GM12801 (cell line): ENCODE measurements around the gene YKT6.

Experiments
- CTCF ChIP-seq: IDR thresholded peaks from one replicate; pipeline ENCODE4 v1.5.1; 2011; ENCODE audit warnings: control low read depth; ENCODE audit not compliant: insufficient read length; ENCODE audit errors: extremely low read depth

YKT6 gene

GRCh38 chr7:44213206-44213876, 12.6 kb downstream of the YKT6 start:
- TF ChIP-seq CTCF: no peak

DNA sequence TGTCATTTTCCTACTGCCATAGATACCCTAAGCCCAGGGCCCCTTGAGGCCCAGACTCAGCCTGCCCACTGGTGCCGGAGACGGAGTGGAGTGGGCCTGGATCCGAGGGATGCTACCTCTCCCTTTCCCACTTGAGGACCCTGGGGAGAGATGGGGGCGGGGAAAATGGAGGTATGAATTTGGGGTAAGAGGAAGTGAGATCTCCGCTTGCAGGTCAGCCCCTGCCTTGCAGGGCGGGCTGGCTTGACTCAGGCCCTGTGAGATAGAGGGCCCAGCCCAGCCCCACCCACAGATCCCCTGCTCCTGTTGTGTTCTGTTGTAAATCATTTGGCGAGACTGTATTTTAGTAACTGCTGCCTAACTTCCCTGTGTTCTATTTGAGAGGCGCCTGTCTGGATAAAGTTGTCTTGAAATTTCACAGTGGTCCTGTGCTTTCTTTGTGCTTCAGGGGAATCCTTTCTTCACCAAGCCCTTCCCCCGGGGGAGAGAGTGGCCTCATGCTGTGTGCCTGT, 13.2 kb downstream of the YKT6 start:
- no peak for TF ChIP-seq CTCF

DNA sequence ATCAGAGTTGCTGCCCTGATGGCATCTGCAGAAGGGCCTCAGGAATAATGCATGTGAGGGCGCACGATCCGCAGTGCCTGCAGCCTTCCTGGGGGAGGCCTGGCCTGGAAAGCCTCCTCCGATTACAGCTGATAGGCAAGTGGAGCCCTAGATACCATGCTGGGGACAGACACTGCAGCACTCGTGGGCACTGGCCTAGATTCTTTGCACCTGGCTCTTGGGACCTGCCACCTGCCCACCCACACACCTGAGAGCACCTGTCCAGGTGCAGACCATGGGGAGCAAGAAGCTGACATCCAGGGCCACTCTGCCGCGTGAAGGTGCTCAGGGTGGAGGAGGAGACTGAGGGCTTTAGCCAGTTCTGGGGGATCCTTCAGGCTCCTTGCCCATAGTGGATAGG, 14.8 kb downstream of the YKT6 start:
- no peak for TF ChIP-seq CTCF

DNA sequence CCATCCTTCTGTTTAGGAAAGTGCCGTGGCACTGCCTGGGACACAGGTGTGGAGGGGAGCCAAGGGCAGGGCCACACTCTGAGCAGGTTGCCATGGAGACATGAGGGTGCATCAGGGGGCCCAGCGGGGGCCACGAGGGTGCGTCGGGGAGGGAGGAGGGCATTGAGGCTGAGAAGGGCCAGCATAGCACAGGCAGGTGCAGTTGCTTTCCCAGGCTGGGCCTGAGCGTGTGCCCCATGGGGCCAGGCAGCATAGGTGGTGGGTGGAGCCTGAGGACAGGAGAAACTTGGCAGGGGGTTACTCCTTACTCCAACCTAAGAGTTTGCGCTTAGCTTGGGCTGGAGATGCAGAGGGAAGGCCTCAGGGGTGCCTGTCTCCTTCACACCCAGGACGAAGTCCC, 15.2 kb downstream of the YKT6 start:
- TF ChIP-seq CTCF: no peak

DNA sequence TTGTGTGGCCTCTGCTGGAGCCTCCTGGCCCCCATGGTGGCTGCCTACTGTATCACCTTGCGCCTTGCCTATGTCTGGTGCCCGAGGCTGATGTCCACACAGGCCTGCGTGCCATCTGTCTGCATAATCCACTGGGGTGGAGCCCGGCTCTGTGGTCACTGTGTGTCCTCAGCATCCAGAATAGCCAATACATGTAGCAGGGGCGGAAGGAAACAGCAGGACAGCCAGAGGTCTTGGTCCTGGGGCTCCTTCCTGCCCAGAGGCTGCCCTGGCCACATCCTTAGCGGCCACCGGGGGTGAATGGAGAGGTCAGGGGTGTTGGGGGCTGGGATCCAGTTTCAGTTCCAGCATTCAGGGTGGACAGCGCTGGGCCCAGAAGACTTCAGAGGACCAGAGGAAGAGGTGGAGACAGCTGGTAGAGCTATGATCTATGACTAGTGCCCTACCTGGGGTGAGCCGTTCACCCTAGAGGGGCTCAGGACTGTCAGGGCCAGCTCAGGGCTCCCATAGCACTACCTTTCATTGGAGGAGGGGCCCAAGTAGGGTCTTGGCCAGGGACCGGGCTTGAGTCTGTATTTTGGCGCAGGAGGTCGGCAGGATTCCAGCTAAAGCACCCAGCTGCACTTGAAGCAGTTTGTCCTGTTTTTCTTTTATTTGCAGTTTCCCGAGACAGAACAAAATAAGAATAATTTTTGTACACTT, 15.9 kb downstream of the YKT6 start:
- no peak for TF ChIP-seq CTCF

DNA sequence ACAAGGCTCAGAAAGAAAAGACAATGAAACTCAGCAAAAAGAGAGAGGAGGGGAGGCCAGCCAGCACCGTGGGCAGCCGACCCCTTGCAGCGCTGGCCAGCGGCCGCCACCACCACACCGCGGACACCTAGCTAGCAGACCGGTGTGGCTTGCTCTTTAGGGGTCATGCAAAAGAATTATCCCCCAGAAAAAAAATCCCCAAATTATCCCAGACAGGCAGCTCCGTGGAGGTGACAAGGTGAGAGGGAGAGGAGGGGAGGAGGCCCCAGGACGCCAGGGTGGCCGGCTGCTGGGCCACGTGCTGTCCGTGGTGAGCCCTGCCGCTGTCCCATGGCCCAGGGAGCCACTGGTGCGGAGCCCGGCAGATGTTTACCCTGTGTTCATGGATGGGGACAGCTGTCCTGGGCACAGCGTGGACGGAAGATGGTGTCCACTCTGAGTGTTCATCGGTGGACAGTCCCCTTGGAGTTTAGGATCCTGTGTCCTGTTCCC, 16.5 kb downstream of the YKT6 start:
- no peak for TF ChIP-seq CTCF

DNA sequence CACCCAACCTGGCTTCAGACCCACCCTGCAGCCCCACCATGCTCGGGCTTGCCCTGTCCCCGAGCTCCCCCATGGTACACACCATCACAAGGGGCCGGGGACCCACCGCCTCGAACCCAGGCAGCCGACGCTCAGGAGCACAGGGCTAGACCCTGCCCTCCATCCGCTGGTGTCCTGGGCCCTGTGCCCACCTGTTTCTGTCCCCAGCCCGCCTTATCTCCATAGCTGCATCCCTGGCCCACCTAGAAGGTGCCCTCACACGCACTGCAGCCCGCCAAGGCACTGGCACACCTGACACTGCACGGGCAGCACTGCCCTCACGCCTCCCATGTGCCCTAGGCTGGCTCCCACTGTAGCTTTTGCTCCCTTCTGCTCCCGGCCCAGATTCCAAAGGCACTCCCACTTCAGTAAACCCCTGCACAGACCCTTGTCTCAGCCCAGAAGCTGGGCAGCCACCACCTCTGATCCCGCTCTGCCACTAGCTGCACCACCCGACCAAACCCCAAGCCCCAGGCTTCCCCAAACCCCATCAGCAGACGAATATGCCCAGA, 17.1 kb downstream of the YKT6 start:
- no peak for TF ChIP-seq CTCF
